Measurements from ENCODE around the gene ARL15.

The ARL15 gene

GRCh38 chr5:54211912-54212311, 98.5 kb downstream of the ARL15 start:
- Histone ChIP-seq H3K36me3 (no peaks in the 10 kb centered on the region), H3K4me1 (no peaks in the 10 kb centered on the region), H3K27me3 (peaks cover 4% of the 10 kb centered on the region; the same call in 1 of the 2 replicates), H3K9me3 (no peaks in the 10 kb centered on the region), H3K4me3 (ENCODE audit: low read depth, low read length) (no peak overlapping the region)
- TF ChIP-seq, protein P1, sequence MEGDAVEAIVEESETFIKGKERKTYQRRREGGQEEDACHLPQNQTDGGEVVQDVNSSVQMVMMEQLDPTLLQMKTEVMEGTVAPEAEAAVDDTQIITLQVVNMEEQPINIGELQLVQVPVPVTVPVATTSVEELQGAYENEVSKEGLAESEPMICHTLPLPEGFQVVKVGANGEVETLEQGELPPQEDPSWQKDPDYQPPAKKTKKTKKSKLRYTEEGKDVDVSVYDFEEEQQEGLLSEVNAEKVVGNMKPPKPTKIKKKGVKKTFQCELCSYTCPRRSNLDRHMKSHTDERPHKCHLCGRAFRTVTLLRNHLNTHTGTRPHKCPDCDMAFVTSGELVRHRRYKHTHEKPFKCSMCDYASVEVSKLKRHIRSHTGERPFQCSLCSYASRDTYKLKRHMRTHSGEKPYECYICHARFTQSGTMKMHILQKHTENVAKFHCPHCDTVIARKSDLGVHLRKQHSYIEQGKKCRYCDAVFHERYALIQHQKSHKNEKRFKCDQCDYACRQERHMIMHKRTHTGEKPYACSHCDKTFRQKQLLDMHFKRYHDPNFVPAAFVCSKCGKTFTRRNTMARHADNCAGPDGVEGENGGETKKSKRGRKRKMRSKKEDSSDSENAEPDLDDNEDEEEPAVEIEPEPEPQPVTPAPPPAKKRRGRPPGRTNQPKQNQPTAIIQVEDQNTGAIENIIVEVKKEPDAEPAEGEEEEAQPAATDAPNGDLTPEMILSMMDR (IDR thresholded peaks at IDR 0.05; ENCODE audit: low read depth, low read length) = no peak
- DNase-seq = no peak

DNA sequence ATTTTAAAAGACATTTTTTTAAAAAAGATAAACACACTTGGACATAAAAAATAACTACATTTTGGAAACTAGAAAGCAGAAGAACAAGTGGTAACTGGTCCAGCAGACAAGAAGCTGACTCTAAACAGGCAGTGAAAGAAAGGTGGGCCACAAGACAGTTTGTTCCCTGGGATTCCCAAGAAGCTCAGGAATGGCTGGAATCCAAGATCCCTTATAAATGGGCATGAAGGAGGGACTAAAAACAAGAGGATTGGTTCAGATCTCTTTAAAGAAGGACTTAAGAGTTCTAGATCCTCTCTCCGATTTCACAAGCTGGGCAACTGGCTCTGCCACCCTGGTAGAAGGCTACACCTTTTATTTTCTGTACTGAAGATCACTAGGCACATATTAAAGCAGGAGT, 102.8 kb downstream of the ARL15 start:
- Histone ChIP-seq H3K4me3 (ENCODE audit: low read depth, low read length) (no peak overlapping the region), H3K36me3 (no peaks in the 10 kb centered on the region), H3K27me3 (no peaks in the 10 kb centered on the region; the same call in 1 of the 2 replicates), H3K9me3 (no peaks in the 10 kb centered on the region), H3K4me1 (no peaks in the 10 kb centered on the region)
- DNase-seq = no peak
- TF ChIP-seq, protein P1 (IDR thresholded peaks at IDR 0.05; ENCODE audit: low read depth, low read length) = no peak

DNA sequence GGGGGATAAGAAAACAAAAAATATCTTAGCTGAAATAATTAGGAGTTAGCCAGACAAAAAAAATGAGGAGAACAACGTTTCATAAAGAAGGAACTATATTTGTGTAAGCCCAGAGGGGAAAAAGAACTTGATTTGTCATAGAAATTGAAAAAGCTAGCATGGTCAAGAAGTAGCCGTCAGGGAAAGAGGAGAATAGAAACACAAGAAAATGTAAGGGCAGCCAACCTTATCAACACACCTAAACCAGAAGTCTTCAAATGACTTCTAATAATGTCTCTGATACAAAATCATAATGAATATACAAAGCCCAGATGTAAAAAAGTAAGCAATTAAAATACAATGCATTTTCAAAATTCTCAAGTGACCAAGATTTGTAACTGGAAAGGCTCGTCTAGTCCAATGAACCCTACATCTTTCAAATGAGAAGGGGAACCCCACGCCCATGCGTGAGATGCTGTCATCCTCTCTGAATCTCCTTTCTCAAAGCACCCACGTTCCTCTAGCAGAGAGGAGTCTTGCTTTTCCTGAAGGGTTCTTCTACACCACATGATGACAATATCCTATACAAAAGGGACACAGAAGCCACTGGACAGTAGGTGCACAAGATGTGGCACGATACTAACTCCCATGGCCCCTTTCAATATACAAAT, 103.7 kb downstream of the ARL15 start:
- no peaks in the 10 kb centered on the region for H3K36me3 ChIP-seq
- no peak overlapping the region for H3K4me3 ChIP-seq (ENCODE audit: low read depth, low read length)
- no peak for DNase-seq
- TF ChIP-seq, protein P1 (IDR thresholded peaks at IDR 0.05; ENCODE audit: low read depth, low read length) = no peak
- no peaks in the 10 kb centered on the region for H3K9me3 ChIP-seq
- H3K4me1 ChIP-seq = no peaks in the 10 kb centered on the region
- no peaks in the 10 kb centered on the region; the same call in 1 of the 2 replicates for H3K27me3 ChIP-seq

- no peak for DNase-seq
- TF ChIP-seq, protein P1 (IDR thresholded peaks at IDR 0.05; ENCODE audit: low read depth, low read length) = no peak
- Histone ChIP-seq H3K4me1 (no peaks in the 10 kb centered on the region), H3K27me3 (no peaks in the 10 kb centered on the region; the same call in 1 of the 2 replicates), H3K36me3 (no peaks in the 10 kb centered on the region), H3K9me3 (no peaks in the 10 kb centered on the region), H3K4me3 (ENCODE audit: low read depth, low read length) (no peak overlapping the region)
Observed at GRCh38 chr5:54205918-54206317, 104.5 kb downstream of the ARL15 start.

DNA sequence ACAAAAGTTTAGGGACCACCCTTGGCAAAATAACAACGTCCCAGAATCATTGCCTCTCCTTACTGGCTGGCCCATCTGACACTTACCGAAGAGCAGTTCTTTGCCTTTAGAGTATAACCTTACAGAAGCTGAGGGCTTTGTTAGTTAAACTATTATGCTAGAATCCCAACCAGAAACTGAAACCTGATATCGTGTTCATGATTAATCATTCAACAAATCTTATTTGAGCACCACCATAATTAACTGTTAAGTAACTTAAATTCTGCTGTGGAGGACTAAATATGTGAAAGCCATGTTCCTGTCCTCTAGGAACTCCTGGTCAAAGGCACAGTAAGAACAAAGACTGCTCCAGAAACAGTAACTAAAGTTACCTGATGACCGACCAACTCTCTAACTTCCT, 104.9 kb downstream of the ARL15 start:
- Histone ChIP-seq H3K36me3 (no peaks in the 10 kb centered on the region), H3K4me1 (no peaks in the 10 kb centered on the region), H3K27me3 (no peaks in the 10 kb centered on the region; the same call in 1 of the 2 replicates), H3K4me3 (ENCODE audit: low read depth, low read length) (no peak overlapping the region), H3K9me3 (no peaks in the 10 kb centered on the region)
- TF ChIP-seq, protein P1 (IDR thresholded peaks at IDR 0.05; ENCODE audit: low read depth, low read length) = no peak
- DNase-seq = no peak

DNA sequence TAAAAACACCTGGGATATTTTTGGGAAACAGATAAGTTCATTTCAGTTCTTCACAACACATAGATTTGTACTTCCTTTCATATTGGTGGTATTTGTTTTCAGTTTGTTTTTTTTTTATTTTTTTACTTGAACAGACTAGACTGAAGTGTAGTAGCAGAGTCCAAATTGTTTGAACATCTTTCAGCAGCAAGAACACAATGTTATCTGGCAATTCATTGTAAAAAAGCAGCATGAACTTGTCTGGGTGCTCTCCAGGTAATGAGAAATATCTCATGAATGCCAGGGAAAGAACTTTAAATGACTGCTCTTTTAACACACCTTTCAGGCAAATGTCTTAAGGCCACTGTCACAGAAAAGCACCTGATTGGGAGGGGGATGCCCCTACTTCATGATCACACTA, 113.4 kb downstream of the ARL15 start:
- H3K4me1 ChIP-seq = no peaks in the 10 kb centered on the region

More for the DNA sequence above, 113.4 kb downstream of the ARL15 start:
- Histone ChIP-seq H3K4me3 (ENCODE audit: low read depth, low read length) (no peak overlapping the region), H3K36me3 (no peaks in the 10 kb centered on the region), H3K9me3 (no peaks in the 10 kb centered on the region), H3K27me3 (no peaks in the 10 kb centered on the region)
- TF ChIP-seq, protein P1 (IDR thresholded peaks at IDR 0.05; ENCODE audit: low read depth, low read length) = no peak
- DNase-seq = no peak

Data from BE2C (cell line).